Neural cell (in vitro differentiated cells): ENCODE data around the gene SDC1. TPM values are rescaled to one million over a fixed set of nuclear protein-coding genes. Genes with fewer than 3 reads are reported as not detected.
"Not testable (repeated sequence)": the region's sequence is repeated elsewhere in the genome, so short reads cannot be mapped to it uniquely, and the experiment has no call there.

Experiments used
- H2AFZ ChIP-seq: fragments of 200-600, 300-800 bp; sonication (generic), shearing (Covaris generic); 2 replicates; pipeline ENCODE4 v1.6.0; 2014; ENCODE audit warnings: low read depth, mild to moderate bottlenecking, antibody characterized with exemption, low read length, moderate library complexity
- H3F3A ChIP-seq: fragments of 200-600 bp; shearing (Covaris generic); 2 replicates; pipeline ENCODE4 v1.6.1; 2016; ENCODE audit warnings: mild to moderate bottlenecking, moderate library complexity, mixed read lengths, antibody characterized with exemption, low read length; ENCODE audit not compliant: insufficient read depth, poor library complexity, severe bottlenecking
- H3K27ac ChIP-seq: fragments of 200-600, 300-800 bp; sonication (generic), shearing (Covaris generic); 2 replicates; pipeline ENCODE4 v1.5.1; 2014; ENCODE audit warnings: mild to moderate bottlenecking, low read length, moderate library complexity
- H3K27me3 ChIP-seq: fragments of 300-800, 200-600 bp; sonication (generic), shearing (Covaris generic); 2 replicates; pipeline ENCODE4 v1.6.0; 2014; ENCODE audit warnings: mild to moderate bottlenecking, low read depth, low read length, moderate library complexity; ENCODE audit not compliant: insufficient read depth
- H3K36me3 ChIP-seq: fragments of 300-800, 200-600 bp; sonication (generic), shearing (Covaris generic); 2 replicates; pipeline ENCODE4 v1.5.1; 2014; ENCODE audit warnings: mild to moderate bottlenecking, antibody characterized with exemption, low read length, moderate library complexity; ENCODE audit not compliant: insufficient read depth
- H3K4me2 ChIP-seq: fragments of 300-800, 200-600 bp; sonication (generic), shearing (Covaris generic); 2 replicates; pipeline ENCODE4 v1.6.0; 2014; ENCODE audit warnings: mild to moderate bottlenecking, low read length
- H3K4me3 ChIP-seq: fragments of 300-800, 200-600 bp; sonication (generic), shearing (Covaris generic); 2 replicates; pipeline ENCODE4 v1.5.1; 2014; ENCODE audit warnings: mild to moderate bottlenecking, low read length, moderate library complexity
- H3K79me2 ChIP-seq: fragments of 200-600 bp; shearing (Covaris generic); replicated peaks from 2 replicates; pipeline ENCODE4 v1.6.0; 2014; ENCODE audit warnings: mild to moderate bottlenecking, low read length, moderate library complexity; ENCODE audit not compliant: insufficient read depth
- H3K9ac ChIP-seq: fragments of 300-800, 200-600 bp; sonication (generic), shearing (Covaris generic); 2 replicates; pipeline ENCODE4 v1.6.1; 2016; ENCODE audit warnings: mild to moderate bottlenecking, low read length, mixed read lengths
- H3K9me2 ChIP-seq: fragments of 200-600 bp; shearing (Covaris generic); 2 replicates; pipeline ENCODE4 v1.6.1; 2016; ENCODE audit warnings: mild to moderate bottlenecking, low read length, mixed read lengths; ENCODE audit not compliant: insufficient read depth
- H3K9me3 ChIP-seq: fragments of 200-600, 300-800 bp; sonication (generic), shearing (Covaris generic); 2 replicates; pipeline ENCODE4 v1.6.1; 2016; ENCODE audit warnings: mild to moderate bottlenecking, mixed run types, low read length, moderate library complexity, mixed read lengths
- H4K20me1 ChIP-seq: fragments of 200-600 bp; shearing (Covaris generic); 2 replicates; pipeline ENCODE4 v1.6.1; 2016; ENCODE audit warnings: mild to moderate bottlenecking, mixed run types; ENCODE audit not compliant: insufficient read depth
- EP300 ChIP-seq: fragments of 450-650 bp; conservative IDR thresholded peaks from 2 replicates; pipeline ENCODE4 v1.6.1; 2014; ENCODE audit warnings: antibody characterized with exemption, mild to moderate bottlenecking, moderate library complexity; ENCODE audit not compliant: poor library complexity, severe bottlenecking
- EZH2 ChIP-seq: fragments of 200-600, 300-800 bp; shearing (Covaris generic), sonication (generic); IDR thresholded peaks from 2 replicates; pipeline ENCODE4 v1.6.1; 2014; ENCODE audit warnings: antibody characterized with exemption, low read length, borderline replicate concordance, mild to moderate bottlenecking; ENCODE audit not compliant: insufficient read depth, poor library complexity, severe bottlenecking
- MXI1 ChIP-seq: fragments of 450-650 bp; conservative IDR thresholded peaks from 2 replicates; pipeline ENCODE4 v1.6.1; 2014; ENCODE audit warnings: antibody characterized with exemption, mild to moderate bottlenecking; ENCODE audit not compliant: poor library complexity, severe bottlenecking
- POLR2AphosphoS5 ChIP-seq: IDR thresholded peaks from 2 replicates; pipeline ENCODE4 v1.6.1; 2012
- RAD21 ChIP-seq: fragments of 450-650 bp; conservative IDR thresholded peaks from 2 replicates; pipeline ENCODE4 v1.6.1; 2014; ENCODE audit warnings: antibody characterized with exemption, mild to moderate bottlenecking, moderate library complexity
- SMC3 ChIP-seq: fragments of 450-650 bp; conservative IDR thresholded peaks from 2 replicates; pipeline ENCODE4 v1.6.1; 2014; ENCODE audit warnings: antibody characterized with exemption, mild to moderate bottlenecking, moderate library complexity; ENCODE audit not compliant: poor library complexity
- TAF1 ChIP-seq: IDR thresholded peaks from 2 replicates; pipeline ENCODE4 v1.6.1; 2012; ENCODE audit warnings: low read depth
- polyA plus RNA-seq: library from polyadenylated mRNA; depleted of rRNA; stranded (reverse); fragments of >200 nt; gene quantifications from 2 replicates; pipeline ENCODE4 v1.2.3, GENCODE V29; 2014
- TF ChIP-seq, protein P1 (sequence below): fragments of 450-650 bp; IDR thresholded peaks from 2 replicates; pipeline ENCODE4 v1.5.1; 2014; ENCODE audit warnings: antibody characterized with exemption, mild to moderate bottlenecking, moderate library complexity; ENCODE audit not compliant: poor library complexity, severe bottlenecking
- TF ChIP-seq, protein P2 (sequence below): IDR thresholded peaks from 2 replicates; pipeline ENCODE4 v1.6.1; 2012; ENCODE audit warnings: borderline replicate concordance

SDC1 gene
- polyA plus RNA-seq, 1 donor from 2014 or later: 14.9 TPM

- Histone ChIP-seq H3K36me3 (no peaks in the 10 kb centered on the region), H3K27me3 (no peaks in the 10 kb centered on the region), H3K9me3 (no peaks in the 10 kb centered on the region), H4K20me1 (no peaks in the 10 kb centered on the region), H3K4me2 (no peak overlapping the region), H3K4me3 (no peak overlapping the region), H3K9ac (no peak overlapping the region), H2AFZ (no peak overlapping the region), H3K79me2 (no peaks in the 10 kb centered on the region), H3K27ac (no peak overlapping the region), H3K9me2 (no peaks in the 10 kb centered on the region), H3F3A (no peaks in the 10 kb centered on the region)
- TF ChIP-seq EZH2: no peak
- no peak for TF ChIP-seq MXI1
- no peak for TF ChIP-seq SMC3
- TF ChIP-seq TAF1: no peak
- no peak for TF ChIP-seq POLR2AphosphoS5
- TF ChIP-seq, protein P1, sequence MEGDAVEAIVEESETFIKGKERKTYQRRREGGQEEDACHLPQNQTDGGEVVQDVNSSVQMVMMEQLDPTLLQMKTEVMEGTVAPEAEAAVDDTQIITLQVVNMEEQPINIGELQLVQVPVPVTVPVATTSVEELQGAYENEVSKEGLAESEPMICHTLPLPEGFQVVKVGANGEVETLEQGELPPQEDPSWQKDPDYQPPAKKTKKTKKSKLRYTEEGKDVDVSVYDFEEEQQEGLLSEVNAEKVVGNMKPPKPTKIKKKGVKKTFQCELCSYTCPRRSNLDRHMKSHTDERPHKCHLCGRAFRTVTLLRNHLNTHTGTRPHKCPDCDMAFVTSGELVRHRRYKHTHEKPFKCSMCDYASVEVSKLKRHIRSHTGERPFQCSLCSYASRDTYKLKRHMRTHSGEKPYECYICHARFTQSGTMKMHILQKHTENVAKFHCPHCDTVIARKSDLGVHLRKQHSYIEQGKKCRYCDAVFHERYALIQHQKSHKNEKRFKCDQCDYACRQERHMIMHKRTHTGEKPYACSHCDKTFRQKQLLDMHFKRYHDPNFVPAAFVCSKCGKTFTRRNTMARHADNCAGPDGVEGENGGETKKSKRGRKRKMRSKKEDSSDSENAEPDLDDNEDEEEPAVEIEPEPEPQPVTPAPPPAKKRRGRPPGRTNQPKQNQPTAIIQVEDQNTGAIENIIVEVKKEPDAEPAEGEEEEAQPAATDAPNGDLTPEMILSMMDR: no peak
- no peak for TF ChIP-seq EP300
- TF ChIP-seq RAD21: no peak
- TF ChIP-seq, protein P2, sequence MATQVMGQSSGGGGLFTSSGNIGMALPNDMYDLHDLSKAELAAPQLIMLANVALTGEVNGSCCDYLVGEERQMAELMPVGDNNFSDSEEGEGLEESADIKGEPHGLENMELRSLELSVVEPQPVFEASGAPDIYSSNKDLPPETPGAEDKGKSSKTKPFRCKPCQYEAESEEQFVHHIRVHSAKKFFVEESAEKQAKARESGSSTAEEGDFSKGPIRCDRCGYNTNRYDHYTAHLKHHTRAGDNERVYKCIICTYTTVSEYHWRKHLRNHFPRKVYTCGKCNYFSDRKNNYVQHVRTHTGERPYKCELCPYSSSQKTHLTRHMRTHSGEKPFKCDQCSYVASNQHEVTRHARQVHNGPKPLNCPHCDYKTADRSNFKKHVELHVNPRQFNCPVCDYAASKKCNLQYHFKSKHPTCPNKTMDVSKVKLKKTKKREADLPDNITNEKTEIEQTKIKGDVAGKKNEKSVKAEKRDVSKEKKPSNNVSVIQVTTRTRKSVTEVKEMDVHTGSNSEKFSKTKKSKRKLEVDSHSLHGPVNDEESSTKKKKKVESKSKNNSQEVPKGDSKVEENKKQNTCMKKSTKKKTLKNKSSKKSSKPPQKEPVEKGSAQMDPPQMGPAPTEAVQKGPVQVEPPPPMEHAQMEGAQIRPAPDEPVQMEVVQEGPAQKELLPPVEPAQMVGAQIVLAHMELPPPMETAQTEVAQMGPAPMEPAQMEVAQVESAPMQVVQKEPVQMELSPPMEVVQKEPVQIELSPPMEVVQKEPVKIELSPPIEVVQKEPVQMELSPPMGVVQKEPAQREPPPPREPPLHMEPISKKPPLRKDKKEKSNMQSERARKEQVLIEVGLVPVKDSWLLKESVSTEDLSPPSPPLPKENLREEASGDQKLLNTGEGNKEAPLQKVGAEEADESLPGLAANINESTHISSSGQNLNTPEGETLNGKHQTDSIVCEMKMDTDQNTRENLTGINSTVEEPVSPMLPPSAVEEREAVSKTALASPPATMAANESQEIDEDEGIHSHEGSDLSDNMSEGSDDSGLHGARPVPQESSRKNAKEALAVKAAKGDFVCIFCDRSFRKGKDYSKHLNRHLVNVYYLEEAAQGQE: no peak
Measured at GRCh38 chr2:20236496-20236895, 11.6 kb upstream of the SDC1 start.

- no peaks in the 10 kb centered on the region for H3K79me2 ChIP-seq
- no peaks in the 10 kb centered on the region for H3K36me3 ChIP-seq
- H3K27me3 ChIP-seq: no peaks in the 10 kb centered on the region
- H3K4me3 ChIP-seq: no peak overlapping the region
- H3K27ac ChIP-seq: no peak overlapping the region
- no peaks in the 10 kb centered on the region for H4K20me1 ChIP-seq
- no peak overlapping the region for H3K4me2 ChIP-seq
- no peak overlapping the region for H2AFZ ChIP-seq
- H3K9ac ChIP-seq: no peak overlapping the region
- no peaks in the 10 kb centered on the region for H3F3A ChIP-seq
- no peaks in the 10 kb centered on the region for H3K9me2 ChIP-seq
- TF ChIP-seq, protein P1: no peak
- TF ChIP-seq, protein P2: no peak
- TF ChIP-seq POLR2AphosphoS5 (no peak), RAD21 (no peak), TAF1 (no peak), EZH2 (no peak), SMC3 (no peak), MXI1 (no peak)
- no peaks in the 10 kb centered on the region for H3K9me3 ChIP-seq
Measured at GRCh38 chr2:20235655-20236305, 10.8 kb upstream of the SDC1 start.

- H3K4me2 ChIP-seq, H3K9me2 ChIP-seq, H3K4me3 ChIP-seq, H3K36me3 ChIP-seq, H4K20me1 ChIP-seq, H3K79me2 ChIP-seq, H3K27me3 ChIP-seq, H3F3A ChIP-seq, H3K9me3 ChIP-seq, H2AFZ ChIP-seq, H3K9ac ChIP-seq, H3K27ac ChIP-seq: not testable (repeated sequence)
Measured at GRCh38 chr2:20234597-20234996, 9.7 kb upstream of the SDC1 start.
